Endothelial cell of umbilical vein (primary cell): ENCODE results near the gene CAMK2D. TPM values are rescaled to one million over a fixed set of nuclear protein-coding genes. Genes with fewer than 3 reads are reported as not detected.

Source experiments
- BruUV-seq: library from RNA; stranded (reverse); fragments of 400-500 nt; replicated peaks from 2 replicates; lab custom pipeline; 2021; lab: Mats Ljungman, UMichigan
- CTCF ChIA-PET: fragments of 300-600, 350-600 bp; sonication (Branson Sonifier 250); formaldehyde crosslinking; loops from one replicate; lab custom pipeline; 2021; ENCODE audit warnings: antibody characterized with exemption, inconsistent platforms; lab: Charles Lee
- POLR2A ChIA-PET: fragments of 300-600, 350-600 bp; sonication (Branson Sonifier 250); formaldehyde crosslinking; loops from one replicate; lab custom pipeline; 2021; ENCODE audit warnings: antibody characterized with exemption, inconsistent platforms; lab: Charles Lee
- DNase-seq: peaks from one replicate; pipeline ENCODE4 v3.0.0-alpha.2; 2011; ENCODE audit warnings: low read depth, low spot score
- FAIRE-seq: peaks from 2 replicates; lab custom pipeline; 2011; peaks lifted over from hg19 to GRCh38; lab: Jason Lieb, UNC
- H2AFZ ChIP-seq: 2 replicates; pipeline ENCODE4 v1.6.0; 2012; ENCODE audit warnings: low read depth, low read length, control low read depth, inconsistent platforms
- H3K27ac ChIP-seq: 2 replicates; pipeline ENCODE4 v1.5.1; 2011; ENCODE audit warnings: low read depth, mild to moderate bottlenecking, control low read depth, low read length, moderate library complexity; ENCODE audit not compliant: insufficient read depth
- H3K27me3 ChIP-seq, 2 experiments: 2 replicates each; pipeline versions ENCODE4 v1.6.0 to v1.6.1; 2011; ENCODE audit warnings: low read length in 2 of 2, mixed read lengths in 1 of 2; ENCODE audit not compliant: control insufficient read depth in 2 of 2, insufficient read depth in 2 of 2
- H3K36me3 ChIP-seq, 2 experiments: 2 replicates in 1 of 2; 3 replicates in 1 of 2; pipeline ENCODE4 v1.5.1; 2011; ENCODE audit warnings: low read length in 2 of 2, mild to moderate bottlenecking in 1 of 2, moderate library complexity in 1 of 2; ENCODE audit not compliant: control insufficient read depth in 2 of 2, insufficient read depth in 2 of 2; ENCODE audit errors: extremely low read depth in 1 of 2
- H3K4me1 ChIP-seq: 3 replicates; pipeline ENCODE4 v1.5.1; 2011; ENCODE audit warnings: mild to moderate bottlenecking, low read length; ENCODE audit not compliant: control insufficient read depth, insufficient read depth; ENCODE audit errors: extremely low read depth
- H3K4me2 ChIP-seq: 2 replicates; pipeline ENCODE4 v1.6.1; 2011; ENCODE audit warnings: low read length, control low read depth, mixed read lengths; ENCODE audit not compliant: insufficient read depth
- H3K4me3 ChIP-seq, 3 experiments: fragments of 200-600 bp in 1 of 3; sonication (generic), shearing (Covaris generic) in 1 of 3; replicated peaks in 1 of 3; 2 replicates each; pipeline ENCODE4 v1.5.1; 2011 to 2016; ENCODE audit warnings: control low read depth in 3 of 3, low read length in 3 of 3, mild to moderate bottlenecking in 2 of 3, inconsistent platforms in 1 of 3, low read depth in 1 of 3, moderate library complexity in 1 of 3; ENCODE audit not compliant: insufficient read depth in 1 of 3
- H3K79me2 ChIP-seq: 2 replicates; pipeline ENCODE4 v1.6.0; 2012; ENCODE audit warnings: low read length, inconsistent platforms; ENCODE audit not compliant: control insufficient read depth, insufficient read depth
- H3K9ac ChIP-seq: replicated peaks from 2 replicates; pipeline ENCODE3; 2011; ENCODE audit warnings: low read length, control low read depth; ENCODE audit not compliant: insufficient read depth; ENCODE audit errors: extremely low read depth
- H3K9me1 ChIP-seq: replicated peaks from 3 replicates; pipeline ENCODE4 v1.6.0; 2011; ENCODE audit warnings: mild to moderate bottlenecking, low read length; ENCODE audit not compliant: control insufficient read depth, insufficient read depth; ENCODE audit errors: extremely low read depth
- H3K9me3 ChIP-seq: replicated peaks from 2 replicates; pipeline ENCODE4 v1.5.1; 2012; ENCODE audit warnings: low read length, inconsistent platforms; ENCODE audit not compliant: control insufficient read depth, insufficient read depth
- H4K20me1 ChIP-seq: replicated peaks from 2 replicates; pipeline ENCODE3; 2011; ENCODE audit warnings: mild to moderate bottlenecking, low read length; ENCODE audit not compliant: control insufficient read depth, insufficient read depth; ENCODE audit errors: extremely low read depth
- EZH2 ChIP-seq: IDR thresholded peaks from 2 replicates; pipeline ENCODE4 v1.6.1; 2012; ENCODE audit warnings: borderline replicate concordance, low read depth, mild to moderate bottlenecking, moderate library complexity, low read length, inconsistent platforms; ENCODE audit not compliant: severe bottlenecking
- FOS ChIP-seq: IDR thresholded peaks from 2 replicates; pipeline ENCODE4 v1.6.1; 2011; ENCODE audit warnings: mild to moderate bottlenecking, low read length, moderate library complexity, borderline replicate concordance; ENCODE audit not compliant: insufficient read depth
- GATA2 ChIP-seq: IDR thresholded peaks from 2 replicates; pipeline ENCODE4 v1.7.0; 2011; ENCODE audit warnings: low read depth, mild to moderate bottlenecking, moderate library complexity, mixed read lengths, low read length; ENCODE audit not compliant: insufficient read length, insufficient read depth
- JUN ChIP-seq: IDR thresholded peaks from 2 replicates; pipeline ENCODE4 v1.6.1; 2011; ENCODE audit warnings: borderline replicate concordance, low read depth; ENCODE audit not compliant: insufficient read length, insufficient read depth
- MYC ChIP-seq: IDR thresholded peaks from one replicate; pipeline ENCODE4 v1.6.1; 2011; ENCODE audit warnings: mild to moderate bottlenecking, low read depth, low read length
- POLR2A ChIP-seq: IDR thresholded peaks from 2 replicates; pipeline ENCODE4 v1.6.1; 2012; ENCODE audit warnings: low read depth, mild to moderate bottlenecking, control low read depth, low read length
- POLR2AphosphoS5 ChIP-seq: IDR thresholded peaks from 2 replicates; pipeline ENCODE4 v1.6.1; 2012; ENCODE audit warnings: low read depth, mild to moderate bottlenecking, control low read depth, low read length, moderate library complexity; ENCODE audit not compliant: insufficient read depth
- dilution Hi-C: fragments of 300-500 bp; cut with MboI; formaldehyde crosslinking; loops from one replicate; pipeline ENCODE4 v1.15.0; 2019; ENCODE audit warnings: low sequenced_read_pairs; ENCODE audit not compliant: extremely low pct_ligation_motif_present
- intact Hi-C: fragments of 100-400 bp; cut with micrococcal nuclease; formaldehyde crosslinking; loops from one replicate; pipeline ENCODE4 v1.10.0; 2022
- polyA plus RNA-seq, 4 experiments: library from polyadenylated mRNA; depleted of rRNA in 3 of 4; stranded (reverse) in 3 of 4; unstranded in 1 of 4; fragments of >200 nt; gene quantifications; 2 replicates each; pipeline versions ENCODE4 v1.2.1 to v1.2.3, GENCODE V29; 2011 to 2012; ENCODE audit warnings: missing spikeins in 1 of 4
- total RNA-seq: library from RNA; stranded (reverse); gene quantifications from 2 replicates; pipeline ENCODE4 v1.2.3, GENCODE V29; 2021
- TF ChIP-seq, protein P1 (sequence below), 2 donors: IDR thresholded peaks; 1 replicate in 1 of 2; 2 replicates in 1 of 2; pipeline ENCODE4 v1.5.1; 2011; ENCODE audit warnings: low read length in 2 of 2, mild to moderate bottlenecking in 2 of 2, moderate library complexity in 2 of 2, control low read depth in 1 of 2, inconsistent platforms in 1 of 2, low read depth in 1 of 2; ENCODE audit not compliant: insufficient read depth in 1 of 2; ENCODE audit errors: extremely low read depth in 1 of 2
- TF ChIP-seq, protein P2 (sequence below): IDR thresholded peaks from 2 replicates; pipeline ENCODE4 v1.6.1; 2011; ENCODE audit not compliant: insufficient read depth, insufficient read length

CAMK2D gene
- total and polyA plus RNA-seq, 2 donors (not counting 3 experiments of a cell fraction or from before 2014, with no cell fraction given) = 10.4 to 30.7 TPM

DNA sequence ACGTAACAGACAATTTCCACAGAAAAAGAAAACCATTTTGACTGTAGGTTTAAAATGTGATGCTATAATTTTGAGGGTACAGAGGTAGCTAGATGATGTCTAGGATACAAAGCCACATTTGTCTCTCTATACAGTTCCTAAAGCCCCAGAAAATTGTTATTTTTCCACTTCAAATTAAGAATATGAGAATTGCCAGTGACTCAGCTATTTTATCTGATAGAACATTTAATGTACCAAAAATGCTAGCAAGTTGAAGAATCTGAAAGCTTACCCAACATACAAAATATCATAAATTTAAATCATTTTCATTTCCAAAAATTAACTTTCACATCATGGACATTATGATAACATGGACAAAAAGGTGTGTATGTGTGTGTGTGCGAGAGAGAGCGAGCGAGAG is 148.0 kb downstream of the CAMK2D start:
- no peak overlapping the region for H2AFZ ChIP-seq
- ChIA-PET CTCF (no interaction called here), POLR2A (no interaction called here)
- no peaks in the 10 kb centered on the region for H4K20me1 ChIP-seq
- no peaks in the 10 kb centered on the region for H3K9me1 ChIP-seq
- H3K4me1 ChIP-seq = no peaks in the 10 kb centered on the region
- TF ChIP-seq GATA2 = no peak
- TF ChIP-seq MYC = no peak
- TF ChIP-seq, protein P1, sequence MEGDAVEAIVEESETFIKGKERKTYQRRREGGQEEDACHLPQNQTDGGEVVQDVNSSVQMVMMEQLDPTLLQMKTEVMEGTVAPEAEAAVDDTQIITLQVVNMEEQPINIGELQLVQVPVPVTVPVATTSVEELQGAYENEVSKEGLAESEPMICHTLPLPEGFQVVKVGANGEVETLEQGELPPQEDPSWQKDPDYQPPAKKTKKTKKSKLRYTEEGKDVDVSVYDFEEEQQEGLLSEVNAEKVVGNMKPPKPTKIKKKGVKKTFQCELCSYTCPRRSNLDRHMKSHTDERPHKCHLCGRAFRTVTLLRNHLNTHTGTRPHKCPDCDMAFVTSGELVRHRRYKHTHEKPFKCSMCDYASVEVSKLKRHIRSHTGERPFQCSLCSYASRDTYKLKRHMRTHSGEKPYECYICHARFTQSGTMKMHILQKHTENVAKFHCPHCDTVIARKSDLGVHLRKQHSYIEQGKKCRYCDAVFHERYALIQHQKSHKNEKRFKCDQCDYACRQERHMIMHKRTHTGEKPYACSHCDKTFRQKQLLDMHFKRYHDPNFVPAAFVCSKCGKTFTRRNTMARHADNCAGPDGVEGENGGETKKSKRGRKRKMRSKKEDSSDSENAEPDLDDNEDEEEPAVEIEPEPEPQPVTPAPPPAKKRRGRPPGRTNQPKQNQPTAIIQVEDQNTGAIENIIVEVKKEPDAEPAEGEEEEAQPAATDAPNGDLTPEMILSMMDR (IDR thresholded peaks at IDR 0.05; ENCODE audit: extremely low read depth in 1 of 2, insufficient read depth in 1 of 2, low read depth in 1 of 2, low read length in 2 of 2) = no peak
- no peak for TF ChIP-seq POLR2A
- TF ChIP-seq FOS = no peak
- no peak for TF ChIP-seq POLR2AphosphoS5
- TF ChIP-seq, protein P2, sequence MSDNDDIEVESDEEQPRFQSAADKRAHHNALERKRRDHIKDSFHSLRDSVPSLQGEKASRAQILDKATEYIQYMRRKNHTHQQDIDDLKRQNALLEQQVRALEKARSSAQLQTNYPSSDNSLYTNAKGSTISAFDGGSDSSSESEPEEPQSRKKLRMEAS = no peak
- no peak for TF ChIP-seq EZH2
- TF ChIP-seq JUN = no peak
- no peaks in the 10 kb centered on the region for H3K36me3 ChIP-seq
- no TSS peak for BruUV-seq
- H3K27ac ChIP-seq = no peak overlapping the region
- no peak overlapping the region for H3K4me3 ChIP-seq
- no peaks in the 10 kb centered on the region for H3K79me2 ChIP-seq
- intact Hi-C loops = no loop called here
- FAIRE-seq (no peak), DNase-seq (peak; percentile 16)
- no peak overlapping the region for H3K9ac ChIP-seq
- H3K9me3 ChIP-seq = no peaks in the 10 kb centered on the region
- no peaks in the 10 kb centered on the region for H3K27me3 ChIP-seq
- H3K4me2 ChIP-seq = no peak overlapping the region
- dilution Hi-C loops = no loop called here
